Stimulated activated CD8-positive, alpha-beta memory T cell treated with anti-CD3 and anti-CD28 coated beads, Interleukin-7, amount 100 ng/mL, for 48 hours (primary cell): Measurements from ENCODE around the gene PON3.
"Not testable (repeated sequence)": the region's sequence is repeated elsewhere in the genome, so short reads cannot be mapped to it uniquely, and the experiment has no call there.

Experiments
- DNase-seq, 2 donors: peaks; one replicate each; pipeline ENCODE4 v3.0.0-alpha.2; 2020; ENCODE audit warnings: low read depth in 1 of 2; ENCODE audit errors: extremely low read depth in 1 of 2

PON3 gene

DNA sequence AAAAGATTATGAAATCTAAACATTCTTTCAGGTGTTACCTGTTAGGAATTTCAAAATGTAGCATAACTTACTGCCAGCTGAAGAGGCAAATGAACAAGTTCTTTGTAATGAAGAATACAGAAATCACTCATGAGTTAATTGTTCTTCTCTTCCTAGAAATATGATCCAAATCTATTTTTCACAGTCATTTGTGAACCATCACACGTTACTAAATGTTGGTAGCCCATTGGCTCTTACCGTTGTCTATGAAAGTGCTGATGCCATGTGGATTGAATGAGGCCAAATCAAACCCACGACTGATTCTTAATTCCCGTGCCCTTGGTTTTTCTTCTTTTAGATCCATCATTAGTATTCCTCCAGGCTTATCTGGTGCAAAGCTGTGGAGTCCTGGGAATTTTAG, 15.9 kb upstream of the PON3 start:
- DNase-seq: no peak

DNA sequence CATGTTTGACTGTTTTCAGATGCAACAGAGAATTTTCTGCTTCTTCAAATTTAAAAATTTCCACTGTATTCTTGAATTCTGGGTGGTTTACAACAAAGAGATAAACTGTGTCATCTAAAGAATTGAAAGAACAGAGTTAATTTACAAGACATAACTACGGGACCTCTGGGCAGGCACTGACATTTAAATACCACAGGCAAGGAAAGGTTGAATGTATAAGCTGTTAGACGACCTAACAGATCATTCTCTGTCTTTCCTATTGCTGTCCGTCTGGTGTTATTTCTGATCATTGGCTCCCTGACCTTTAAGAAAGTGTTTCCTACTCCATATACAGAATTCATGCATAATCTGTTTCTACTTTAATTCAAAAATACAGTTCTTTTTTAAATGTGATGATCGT, 15.5 kb upstream of the PON3 start:
- DNase-seq: no peak

DNA sequence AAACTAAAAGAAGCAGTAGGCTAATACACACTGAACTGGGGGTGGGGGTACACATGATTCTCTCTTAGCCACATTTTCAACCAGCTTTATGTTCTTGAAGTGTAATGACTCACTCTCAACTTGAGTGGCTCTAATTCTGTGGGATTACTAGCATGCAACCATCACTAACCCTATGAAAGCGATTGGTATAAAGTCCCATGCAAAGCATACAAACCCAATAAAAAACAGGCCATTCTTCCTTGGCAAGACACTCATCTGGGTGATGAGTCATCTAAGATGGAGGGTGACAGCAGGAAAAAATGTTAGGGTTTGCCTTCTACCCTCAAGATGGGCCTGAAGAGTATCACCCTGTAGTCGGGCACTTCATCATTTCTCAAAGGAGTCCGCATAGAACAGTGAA, 14.9 kb upstream of the PON3 start:
- DNase-seq: no peak

DNA sequence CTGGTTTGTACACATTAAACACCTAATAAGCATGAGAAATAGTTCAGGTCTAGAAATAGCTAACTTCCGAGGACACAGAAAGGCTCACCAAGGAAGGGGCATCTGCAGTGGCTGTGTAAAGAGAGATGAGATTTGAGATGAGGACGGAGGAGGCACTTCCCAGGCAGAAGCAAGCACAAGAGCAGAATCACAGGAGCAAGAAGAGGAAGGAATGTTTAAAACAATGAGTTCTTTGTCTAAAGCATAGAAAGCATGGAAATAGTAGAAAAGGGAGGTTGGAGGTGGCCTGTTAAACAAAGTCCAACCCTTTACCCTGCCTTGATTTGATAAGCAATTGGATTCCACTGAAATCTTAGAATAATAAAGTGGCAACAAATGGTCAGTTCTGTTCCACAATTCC, 11.6 kb upstream of the PON3 start:
- DNase-seq: no peak

DNA sequence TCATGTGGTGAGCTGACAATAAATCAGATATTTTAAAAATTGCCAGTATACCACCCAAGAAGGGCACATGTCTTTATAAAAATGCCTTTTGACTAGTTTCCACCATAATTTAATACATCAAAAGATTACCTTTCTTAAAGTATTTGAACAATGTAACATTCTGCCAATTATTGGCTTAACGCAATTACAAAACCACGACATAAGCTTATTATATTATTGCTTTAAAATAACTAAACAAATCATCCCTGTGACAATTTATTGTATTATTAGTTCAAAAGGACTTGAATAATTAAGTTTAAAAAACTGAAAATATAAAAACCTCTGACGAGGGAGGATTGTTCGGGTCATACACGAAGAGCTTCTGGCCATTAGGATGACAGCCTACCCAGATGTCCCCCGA, 9.6 kb upstream of the PON3 start:
- DNase-seq: no peak

DNA sequence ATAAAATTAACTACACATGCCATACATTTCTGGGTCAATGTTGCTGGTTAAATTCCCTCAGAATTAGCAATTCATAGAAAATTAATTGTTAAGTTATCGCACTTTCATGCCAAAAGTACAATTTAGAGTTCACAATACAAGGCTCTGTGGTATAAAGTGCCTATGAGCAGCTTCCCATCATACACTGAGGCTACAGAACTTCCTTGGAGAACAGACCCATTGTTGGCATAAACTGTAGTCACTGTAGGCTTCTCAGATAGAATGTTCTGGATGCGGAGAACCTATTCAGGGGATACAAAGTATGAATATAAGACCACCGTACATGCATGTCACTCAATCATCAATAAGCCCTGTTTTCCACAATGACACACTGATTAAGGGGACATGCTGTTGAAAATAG, 9.0 kb upstream of the PON3 start:
- no peak for DNase-seq

DNA sequence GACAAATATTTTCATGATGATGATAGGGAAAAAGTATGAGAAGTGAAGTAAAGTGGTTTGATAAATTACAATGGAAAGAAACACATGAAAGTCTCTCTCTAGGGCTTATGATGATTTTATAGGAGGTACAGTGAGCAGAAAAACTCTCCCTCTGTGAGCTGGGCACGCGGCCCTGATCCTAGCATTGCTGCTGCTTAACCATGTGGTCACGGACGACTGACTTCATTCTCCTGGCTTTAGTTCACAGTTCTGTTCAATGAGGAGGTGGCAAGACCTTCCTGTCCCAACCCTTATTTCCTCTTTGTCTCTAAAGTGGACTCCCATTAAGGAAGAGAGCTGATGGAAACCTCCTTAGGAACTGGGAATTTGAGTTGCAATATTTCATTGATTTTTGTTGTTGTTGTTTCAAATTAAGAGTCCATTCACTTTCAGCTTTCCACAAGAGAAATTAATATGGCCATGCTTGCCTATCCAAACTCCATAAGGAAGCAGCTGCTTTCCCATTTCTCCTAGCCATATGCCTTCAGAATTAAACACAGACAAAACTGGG, 8.2 kb upstream of the PON3 start:
- DNase-seq: no peak

DNA sequence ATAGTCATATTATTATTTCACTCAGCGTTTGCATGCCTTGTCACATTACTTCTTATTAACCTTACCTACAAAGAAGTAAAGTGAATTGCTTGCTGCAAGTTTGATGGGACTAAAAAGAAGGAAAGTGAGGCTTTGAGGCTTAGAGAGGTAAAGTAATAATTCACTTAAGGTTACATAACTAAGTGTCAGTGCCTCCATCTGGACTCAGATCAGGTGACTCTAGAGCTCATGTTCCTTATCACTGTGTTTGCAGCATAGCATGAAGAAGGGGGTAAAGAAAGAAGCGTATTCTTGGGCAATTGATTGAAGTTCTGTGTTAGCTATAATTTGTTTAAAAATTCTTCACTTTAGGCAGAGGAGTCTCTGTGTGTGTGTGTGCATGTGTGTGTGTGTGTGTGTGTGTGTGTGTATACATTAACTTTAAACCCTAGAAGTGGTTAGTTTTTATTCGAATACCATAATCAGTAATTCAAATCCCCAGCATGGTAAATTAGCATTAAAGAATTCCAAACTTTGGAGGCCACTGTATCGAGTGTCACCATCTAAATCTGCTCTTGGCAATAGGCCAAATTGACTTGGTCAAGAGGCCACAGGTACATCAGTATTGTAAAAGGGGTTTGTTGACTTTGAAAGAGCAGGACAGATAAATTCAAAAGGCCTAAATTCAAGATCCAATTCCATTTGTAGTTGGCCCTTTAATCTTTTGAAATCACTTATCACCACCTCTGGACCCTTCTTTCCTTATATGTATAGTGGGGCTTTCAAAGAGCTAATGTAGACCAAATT, 2.2 kb upstream of the PON3 start:
- no peak for DNase-seq

DNA sequence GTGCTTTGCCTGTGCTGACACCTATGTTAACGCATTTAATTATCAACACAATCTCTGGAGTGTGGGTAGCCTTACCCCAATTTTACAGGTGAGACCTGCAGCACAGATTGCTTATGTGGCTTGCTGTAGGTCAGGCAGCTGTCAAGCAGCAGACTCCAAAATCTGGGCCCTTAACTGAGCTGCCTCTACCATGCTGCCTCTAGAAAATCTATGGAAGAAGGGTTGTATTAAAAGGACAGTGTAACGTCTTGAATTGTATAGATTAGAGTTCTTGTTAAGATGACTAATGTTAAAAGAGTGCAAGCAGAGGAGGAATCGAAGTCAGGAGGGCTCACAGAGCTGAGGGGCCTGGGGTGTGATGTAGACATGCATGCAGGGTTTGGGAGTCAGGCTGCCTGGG, 1.2 kb upstream of the PON3 start:
- no peak for DNase-seq

DNA sequence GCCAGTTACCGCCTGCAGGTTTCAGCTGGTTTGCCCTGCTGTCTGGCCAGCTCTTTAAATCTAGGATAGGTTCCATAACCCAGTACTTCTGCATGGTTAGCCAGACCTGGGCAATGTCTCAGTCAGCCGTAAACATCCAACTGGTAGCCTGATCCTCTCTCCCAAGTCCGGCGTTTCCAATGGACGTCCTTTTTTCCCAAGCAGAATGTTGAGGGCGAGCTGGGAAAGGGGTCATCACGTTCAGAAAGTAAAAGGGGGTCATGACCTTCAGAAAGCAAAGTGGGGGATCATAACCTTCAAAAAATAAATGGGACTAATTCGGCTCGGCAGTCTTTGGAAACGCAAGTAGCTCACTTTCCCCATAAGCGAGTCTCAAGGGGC, 430 bp downstream of the PON3 start:
- no peak for DNase-seq

DNA sequence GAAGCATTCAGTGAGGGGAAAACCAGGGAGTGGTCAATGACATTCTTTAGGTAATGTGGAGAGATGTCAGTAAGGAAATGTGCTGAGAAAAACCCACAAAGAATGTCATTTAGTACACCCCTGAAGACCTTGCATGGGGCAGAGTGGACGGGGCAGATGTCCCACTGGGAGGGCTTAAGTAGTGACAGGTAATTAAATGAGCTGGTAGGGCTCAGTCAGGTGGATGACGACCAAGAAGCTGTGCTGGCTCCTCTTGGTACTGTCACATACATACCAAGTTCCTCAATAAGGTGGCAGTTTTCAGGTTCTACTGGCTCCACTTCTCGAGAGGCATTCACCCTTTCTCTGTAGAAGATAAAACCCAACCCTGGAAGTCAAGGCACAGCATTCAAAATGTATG, 1.8 kb downstream of the PON3 start:
- DNase-seq: no peak

DNA sequence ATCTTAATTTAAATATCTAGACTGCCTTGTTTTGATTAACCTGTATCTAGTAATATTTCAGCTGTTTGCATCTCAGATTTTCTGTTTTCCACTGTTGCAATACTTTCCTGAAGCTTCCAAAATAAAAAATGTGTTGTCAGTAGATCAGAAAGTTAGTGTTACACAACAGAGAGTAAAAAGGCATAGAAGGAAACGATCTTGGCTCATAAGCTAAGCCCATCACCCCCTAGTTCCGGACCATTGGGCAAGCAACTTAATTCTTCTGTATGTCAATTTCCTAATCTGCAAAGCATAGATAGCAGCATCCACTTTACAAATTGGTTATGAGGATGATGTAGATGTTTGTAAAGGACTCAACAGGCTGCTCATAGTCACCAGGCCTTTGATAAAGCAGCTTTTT, 4.4 kb downstream of the PON3 start:
- no peak for DNase-seq

DNA sequence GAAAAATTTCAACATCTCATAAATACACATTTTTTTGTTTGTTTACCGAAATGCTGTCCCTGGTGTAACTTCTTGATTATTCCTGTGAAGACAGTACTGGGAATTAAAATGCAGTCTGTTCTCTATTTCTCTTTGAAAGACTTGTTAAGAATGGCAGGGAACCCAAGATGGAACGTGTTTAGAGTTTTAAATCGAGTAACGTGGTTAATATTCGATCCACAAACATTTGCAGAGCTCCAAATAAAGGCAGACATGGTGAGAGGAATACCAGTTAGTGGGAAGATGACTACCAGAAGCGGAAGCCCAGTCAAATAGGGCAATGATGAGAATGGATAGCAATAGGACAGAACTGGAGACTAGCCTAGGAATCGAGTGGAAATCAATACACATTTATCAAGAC, 6.7 kb downstream of the PON3 start:
- no peak for DNase-seq

DNA sequence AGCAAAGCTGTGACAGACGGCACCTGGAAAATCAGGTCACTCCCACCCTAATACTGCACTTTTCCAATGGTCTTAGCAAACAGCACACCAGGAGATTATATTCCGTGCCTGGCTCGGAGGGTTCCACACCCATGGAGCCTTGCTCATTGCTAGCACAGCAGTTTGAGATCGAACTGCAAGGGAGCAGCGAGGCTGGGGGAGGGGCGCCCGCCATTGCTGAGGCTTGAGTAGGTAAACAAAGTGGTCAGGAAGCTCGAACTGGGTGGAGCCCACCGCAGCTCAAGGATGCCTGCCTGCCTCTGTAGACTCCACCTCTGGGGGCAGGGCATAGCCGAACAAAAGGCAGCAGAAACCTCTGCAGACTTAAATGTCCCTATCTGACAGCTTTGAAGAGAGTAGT, 16.7 kb downstream of the PON3 start:
- DNase-seq: not testable (repeated sequence)

DNA sequence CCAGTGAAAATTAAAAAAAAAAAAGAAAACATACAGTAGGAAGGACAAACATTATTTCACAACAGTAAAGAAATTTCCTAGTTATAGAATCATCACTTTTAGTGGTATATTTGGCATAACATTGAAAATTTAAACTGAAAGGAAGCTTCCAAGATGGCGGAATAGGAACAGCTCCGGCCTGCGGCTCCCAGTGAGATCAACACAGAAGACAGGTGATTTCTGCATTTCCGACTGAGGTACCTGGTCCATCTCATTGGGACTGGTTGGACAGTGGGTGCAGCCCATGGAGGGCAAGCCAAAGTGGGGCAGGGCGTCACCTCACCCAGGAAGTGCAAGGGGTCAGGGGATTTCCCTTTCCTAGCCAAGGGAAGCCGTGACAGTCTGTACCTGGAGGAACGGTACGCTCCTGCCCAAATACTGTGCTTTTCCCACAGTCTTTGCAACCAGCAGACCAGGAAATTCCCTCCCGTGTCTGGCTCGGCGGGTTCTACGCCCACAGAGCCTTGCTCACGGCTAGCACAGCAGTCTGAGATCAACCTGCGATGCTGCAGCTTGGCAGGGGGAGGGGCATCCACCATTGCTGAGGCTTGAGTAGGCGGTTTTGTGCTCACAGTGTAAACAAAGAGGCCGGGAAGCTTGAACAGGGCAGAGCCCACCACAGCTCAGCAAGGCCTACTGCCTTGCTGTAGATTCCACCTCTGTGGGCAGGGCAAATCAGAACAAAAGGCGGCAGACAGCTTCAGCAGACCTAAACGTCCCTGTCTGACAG, 19.4 kb downstream of the PON3 start:
- DNase-seq: no peak

DNA sequence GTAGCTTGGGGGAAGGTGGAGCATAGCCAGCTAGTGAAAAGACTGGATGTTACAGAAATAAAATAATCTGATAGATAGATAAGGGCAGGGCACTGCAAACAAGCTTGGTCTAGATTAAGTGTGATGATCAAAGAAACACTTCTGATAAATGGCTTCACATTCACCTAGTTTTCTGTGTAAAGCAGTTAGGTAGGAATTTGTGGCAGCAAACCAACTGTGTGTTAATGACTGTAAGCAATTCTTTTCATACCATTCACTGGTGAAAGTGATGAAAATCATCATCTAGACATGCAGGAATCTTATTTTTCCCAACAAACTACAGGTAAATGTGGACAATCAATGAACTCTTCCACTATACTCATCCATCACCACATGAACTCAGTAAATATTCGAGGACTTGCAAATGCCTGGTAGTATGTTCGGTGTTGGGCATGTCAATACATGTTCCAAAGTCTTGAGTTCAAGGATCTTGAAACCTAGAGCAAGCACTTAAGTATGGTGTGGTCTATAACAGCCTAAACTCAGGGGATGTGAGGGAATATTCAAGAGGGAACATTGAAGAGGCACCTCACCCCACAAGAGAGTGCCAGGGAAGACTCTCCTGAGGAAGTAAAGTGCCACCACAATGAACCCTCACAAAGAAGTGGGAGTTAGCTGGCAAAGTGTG, 20.5 kb downstream of the PON3 start:
- no peak for DNase-seq

DNA sequence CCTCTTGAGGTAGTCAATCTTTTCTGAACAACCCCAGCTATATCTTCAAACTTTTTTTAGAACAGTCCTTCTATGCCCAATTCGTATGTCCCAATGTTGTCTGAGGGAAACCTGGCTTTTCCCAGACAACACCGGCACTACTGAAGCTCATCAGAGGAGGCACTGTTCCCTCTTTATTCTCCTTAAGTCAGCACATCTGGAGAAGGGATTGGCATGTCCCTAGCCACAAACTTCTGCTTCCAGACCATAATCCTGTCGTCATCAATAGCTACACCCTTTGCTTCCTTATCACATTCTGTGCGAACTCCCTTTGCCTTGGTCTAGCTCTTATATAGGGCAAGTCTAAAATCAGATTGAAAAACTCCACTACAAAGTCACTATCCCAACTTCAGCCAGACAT, 22.9 kb downstream of the PON3 start:
- no peak for DNase-seq

DNA sequence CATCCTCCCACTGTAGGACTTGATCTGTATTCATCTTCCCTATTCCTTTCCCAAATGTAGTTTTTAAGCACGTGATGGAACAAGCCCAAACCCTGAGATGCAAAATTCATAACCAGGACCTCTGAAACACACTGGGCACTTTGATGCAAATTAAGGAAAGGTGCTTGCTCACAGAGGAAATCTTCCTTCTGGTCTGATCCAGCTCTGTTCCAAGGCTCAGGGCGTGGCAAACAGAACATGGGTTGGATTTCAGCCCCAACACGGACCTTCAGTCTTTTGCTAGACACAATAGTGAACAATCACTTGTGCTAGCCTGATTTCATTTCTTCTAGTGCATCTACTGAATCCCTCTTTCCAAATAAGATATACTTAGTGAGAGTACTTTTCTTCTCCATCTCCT, 27.9 kb downstream of the PON3 start:
- DNase-seq: no peak

DNA sequence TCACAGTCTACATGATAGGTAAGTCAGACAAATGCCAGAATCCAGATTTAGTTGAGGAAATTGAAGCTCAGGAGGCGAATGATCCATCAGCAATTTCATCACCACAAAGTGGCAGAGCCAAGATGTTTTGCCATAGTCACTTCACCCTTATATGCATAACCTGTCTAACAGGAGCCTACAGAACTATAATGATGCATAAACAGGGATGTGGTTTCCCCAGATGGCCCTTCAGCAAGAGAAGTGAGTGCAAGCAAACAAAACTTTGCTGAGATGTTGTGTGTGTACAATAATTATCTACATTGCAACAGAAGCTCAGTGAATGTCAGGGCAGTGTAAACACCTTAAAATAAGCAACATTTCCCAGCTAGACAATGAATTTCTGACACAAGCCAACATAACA, 28.6 kb downstream of the PON3 start:
- no peak for DNase-seq

DNA sequence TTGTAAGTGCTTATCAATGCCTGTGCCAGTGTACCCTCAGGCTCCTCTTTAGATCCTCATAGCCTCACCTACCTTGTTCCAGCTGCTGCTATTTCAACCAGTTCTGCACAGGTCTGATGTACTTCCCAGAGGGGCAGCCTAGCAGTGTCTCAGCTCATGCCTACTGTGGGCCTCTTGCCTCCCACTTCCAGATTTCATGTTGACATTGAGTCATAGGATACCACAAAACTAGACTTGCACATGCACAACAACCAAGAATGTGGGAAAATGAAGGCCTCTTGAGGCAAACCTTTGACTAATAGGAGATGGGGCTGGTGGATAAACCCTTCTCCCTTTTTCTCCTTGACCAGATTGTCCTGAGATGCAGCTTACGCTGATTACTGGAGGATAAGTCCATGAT, 31.0 kb downstream of the PON3 start:
- no peak for DNase-seq

DNA sequence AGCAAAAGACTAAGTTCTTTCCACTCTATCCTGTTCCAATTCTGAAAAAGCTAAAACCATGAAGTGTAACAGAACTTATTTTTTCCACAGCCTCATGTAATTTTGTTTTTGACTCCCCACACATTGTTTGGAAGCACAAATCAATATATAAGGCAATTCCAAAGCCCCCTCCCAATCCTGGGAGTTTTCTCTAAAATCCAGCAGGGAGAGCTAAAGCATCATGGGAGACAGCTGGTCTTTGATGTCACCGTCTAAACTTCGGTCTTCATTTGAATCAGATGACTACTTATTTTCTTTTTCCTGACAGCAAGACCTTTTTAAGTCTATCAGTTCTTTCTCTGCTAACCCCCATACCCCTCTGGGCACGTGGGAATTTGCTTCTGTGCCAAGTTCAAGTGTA, 38.6 kb downstream of the PON3 start:
- DNase-seq: no peak
